C4-2B (cell line): ENCODE data around the gene PLD1.

Experiments used
- H3K27ac ChIP-seq: fragments of 450-650 bp; 2 replicates; pipeline ENCODE4 v1.5.1; 2017
- CTCF ChIP-seq: fragments of 450-650 bp; conservative IDR thresholded peaks from 2 replicates; pipeline ENCODE4 v1.5.1; 2017; ENCODE audit warnings: mild to moderate bottlenecking
- ZFX ChIP-seq: fragments of 450-650 bp; IDR thresholded peaks from 2 replicates; pipeline ENCODE4 v1.6.1; 2017

The PLD1 gene

GRCh38 chr3:171769461-171769860 is 40.8 kb downstream of the PLD1 start:
- TF ChIP-seq CTCF (no peak), ZFX (no peak)
- no peak overlapping the region for H3K27ac ChIP-seq

- H3K27ac ChIP-seq = no peak overlapping the region
- no peak for TF ChIP-seq ZFX
- no peak for TF ChIP-seq CTCF
These were observed 41.3 kb downstream of the PLD1 start for GRCh38 chr3:171768986-171769385.

- H3K27ac ChIP-seq = no peak overlapping the region
- TF ChIP-seq CTCF (no peak), ZFX (no peak)
These were observed 41.9 kb downstream of the PLD1 start for GRCh38 chr3:171768281-171768900.

GRCh38 chr3:171765511-171765887 is 44.8 kb downstream of the PLD1 start:
- no peak overlapping the region for H3K27ac ChIP-seq
- TF ChIP-seq ZFX (no peak), CTCF (no peak)

GRCh38 chr3:171763392-171763791 is 46.9 kb downstream of the PLD1 start:
- TF ChIP-seq CTCF = no peak
- TF ChIP-seq ZFX = no peak

GRCh38 chr3:171760477-171760876 is 49.8 kb downstream of the PLD1 start:
- TF ChIP-seq ZFX (no peak), CTCF (no peak)
- H3K27ac ChIP-seq = no peak overlapping the region

More at GRCh38 chr3:171763392-171763791, 46.9 kb downstream of the PLD1 start:
- no peak overlapping the region for H3K27ac ChIP-seq

- H3K27ac ChIP-seq = no peak overlapping the region
- no peak for TF ChIP-seq ZFX
These were observed 52.2 kb downstream of the PLD1 start for GRCh38 chr3:171758109-171758508.

- TF ChIP-seq CTCF (no peak), ZFX (no peak)
- no peak overlapping the region for H3K27ac ChIP-seq
These were observed 52.8 kb downstream of the PLD1 start for GRCh38 chr3:171757361-171758034.
